Esophagus mucosa (tissue), 1 donor: ENCODE measurements around the gene BSG. TPM values are rescaled to one million over a fixed set of nuclear protein-coding genes. Genes with fewer than 3 reads are reported as not detected.

Source experiments
- ATAC-seq: fragments of 200-7000 bp; cut with Tn5 transposase; one replicate; pipeline ENCODE4 v1.9.1; 2020
- total RNA-seq: library from RNA; stranded (reverse); gene quantifications from one replicate; pipeline ENCODE4 v1.2.4, GENCODE V29; 2023
- donor health status: DM: yes; HTN: yes; CAD: no.

BSG gene
- total RNA-seq, 1 donor from 2014 or later, result 320 TPM

- no peak for ATAC-seq
These were observed 31.3 kb upstream of the BSG start for GRCh38 chr19:540867-541637.

- no peak for ATAC-seq
These were observed 30.7 kb upstream of the BSG start for GRCh38 chr19:541699-542098.

DNA sequence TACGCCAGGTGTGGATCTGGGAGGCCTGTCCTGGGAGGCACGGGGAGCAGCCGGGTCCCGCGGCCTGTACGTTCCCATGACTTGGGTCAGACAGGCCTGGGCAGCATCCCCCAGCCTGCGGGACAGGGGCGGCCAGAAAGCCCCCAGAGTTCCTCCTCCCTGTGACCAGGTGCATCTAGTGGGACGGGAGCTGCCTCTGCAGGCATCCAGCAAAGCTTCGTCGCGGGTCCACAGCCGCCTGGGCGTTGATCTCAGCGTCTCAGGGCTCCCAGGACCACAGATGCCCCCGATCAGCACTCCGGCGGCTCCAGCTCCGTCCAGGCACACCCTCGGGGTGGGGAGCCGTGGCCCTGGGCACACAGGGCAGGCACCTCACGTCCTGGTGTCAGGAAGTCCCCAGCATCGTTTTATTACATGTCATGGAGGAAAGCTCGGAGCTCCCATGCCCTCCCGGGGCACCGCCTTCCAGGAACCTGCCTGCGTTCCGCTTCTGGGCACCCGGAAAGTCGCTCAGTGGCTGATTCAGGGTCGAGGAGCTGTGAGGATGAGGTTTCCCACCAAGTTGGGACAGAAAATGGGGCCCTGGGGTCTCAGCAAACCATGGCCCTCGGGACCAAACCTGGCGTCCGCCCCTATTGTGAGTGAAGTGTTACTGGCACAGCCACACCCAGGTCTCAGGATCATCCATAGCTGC is 30.1 kb upstream of the BSG start:
- ATAC-seq, result no peak

DNA sequence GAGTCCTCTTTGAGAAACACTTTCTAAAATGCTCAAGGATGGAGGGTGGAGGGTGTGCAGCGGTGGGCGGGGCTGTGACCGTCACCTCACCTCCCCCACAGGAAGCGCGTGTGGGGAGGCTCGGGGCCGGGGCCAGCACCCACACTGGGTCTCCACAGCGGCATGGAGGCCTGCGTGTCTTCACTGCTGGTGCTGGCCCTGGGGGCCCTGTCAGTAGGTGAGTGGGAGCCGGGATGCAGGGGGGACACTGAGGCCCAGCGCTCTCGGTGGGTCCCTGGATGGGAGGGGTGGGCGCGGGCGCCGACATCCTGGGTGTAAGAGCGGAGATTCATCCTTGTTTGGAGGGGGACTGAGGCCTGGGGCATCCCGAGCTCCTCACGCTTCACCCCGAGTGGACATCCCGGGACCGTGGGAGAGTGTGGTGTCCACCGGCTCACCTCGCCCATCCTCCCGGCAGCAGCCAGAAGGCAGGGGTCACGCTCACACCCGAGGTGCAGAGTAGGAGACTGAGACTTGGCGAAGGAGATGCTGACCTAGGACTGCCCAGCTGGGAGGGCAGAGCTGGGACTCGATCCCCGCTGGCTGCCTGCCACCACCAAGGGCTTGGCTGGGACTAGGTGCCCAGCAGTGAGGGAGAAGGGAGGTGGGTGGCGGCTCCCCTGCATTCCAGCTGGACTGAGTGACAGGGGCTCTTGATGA is 28.3 kb upstream of the BSG start, which contains the start of gene GZMM:
Gene GZMM (plus strand): TSS at position 144 of the 699 bp plus-strand sequence. CDS start 19 bp downstream, at position 163.
- ATAC-seq, result peak; percentile 24

DNA sequence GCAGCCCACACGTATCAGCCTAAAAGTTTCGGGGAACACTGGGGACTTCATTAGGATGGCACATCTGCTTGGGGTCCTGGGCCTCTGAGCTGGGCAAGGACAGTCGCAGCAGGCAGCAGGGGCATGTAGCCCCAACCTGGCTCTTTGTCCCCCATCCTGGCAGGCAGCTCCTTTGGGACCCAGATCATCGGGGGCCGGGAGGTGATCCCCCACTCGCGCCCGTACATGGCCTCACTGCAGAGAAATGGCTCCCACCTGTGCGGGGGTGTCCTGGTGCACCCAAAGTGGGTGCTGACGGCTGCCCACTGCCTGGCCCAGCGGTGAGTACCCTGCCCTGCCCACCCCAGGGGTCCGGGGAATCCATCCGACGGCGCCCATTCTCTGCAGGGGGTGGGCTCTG is 25.3 kb upstream of the BSG start:
- no peak for ATAC-seq

GRCh38 chr19:547836-548720 is 24.3 kb upstream of the BSG start:
- no peak for ATAC-seq

GRCh38 chr19:548886-549830 is 23.2 kb upstream of the BSG start:
- no peak for ATAC-seq

GRCh38 chr19:554817-555216 is 17.6 kb upstream of the BSG start:
- no peak for ATAC-seq

- ATAC-seq, result no peak
These were observed 17.0 kb upstream of the BSG start for GRCh38 chr19:555474-555808.

GRCh38 chr19:556611-557382 is 15.6 kb upstream of the BSG start:
- ATAC-seq, result no peak

GRCh38 chr19:558770-559439 is 13.5 kb upstream of the BSG start:
- ATAC-seq, result no peak

DNA sequence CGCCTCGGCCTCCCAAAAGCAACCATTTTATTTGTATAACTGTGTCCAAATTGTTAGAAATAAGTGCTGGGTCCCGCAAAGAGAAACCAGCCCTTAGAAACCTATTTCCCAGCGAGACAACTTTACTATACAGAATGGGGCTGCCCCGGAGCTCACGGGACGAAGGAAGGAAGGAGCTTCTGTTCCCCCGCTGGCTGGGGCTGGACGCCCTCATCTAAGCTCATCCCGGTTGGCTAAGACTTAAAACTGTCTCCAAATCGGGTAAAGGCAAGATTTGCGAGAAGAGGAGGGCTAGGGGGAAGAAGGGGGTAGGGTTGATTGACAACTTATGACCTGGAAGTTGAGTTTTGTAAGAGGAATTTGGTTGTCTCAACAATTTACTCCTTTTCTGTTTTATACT is 12.3 kb upstream of the BSG start:
- ATAC-seq, result no peak

- no peak for ATAC-seq
These were observed 6.0 kb upstream of the BSG start for GRCh38 chr19:566403-566802.

DNA sequence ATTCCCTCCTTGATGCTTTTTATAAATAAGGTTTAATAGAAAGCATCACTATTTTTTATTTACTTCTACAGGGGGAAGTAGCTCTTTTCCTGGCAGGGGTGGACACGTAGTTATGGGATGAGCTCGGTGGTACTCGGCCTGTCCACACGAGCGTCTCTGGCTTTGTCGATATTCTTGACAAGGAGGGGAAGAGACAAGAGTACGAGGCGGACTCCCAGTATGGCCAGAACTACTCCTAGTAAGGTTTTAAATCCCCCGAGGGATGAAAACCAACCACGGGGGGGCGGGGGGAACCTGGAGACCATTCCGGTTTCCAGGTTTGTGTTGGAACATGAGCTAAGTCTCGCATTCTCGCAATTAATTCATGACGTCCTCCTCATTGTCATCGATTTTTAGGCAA is 5.6 kb upstream of the BSG start:
- no peak for ATAC-seq

- ATAC-seq, result no peak
These were observed 5.0 kb upstream of the BSG start for GRCh38 chr19:567296-567900.

DNA sequence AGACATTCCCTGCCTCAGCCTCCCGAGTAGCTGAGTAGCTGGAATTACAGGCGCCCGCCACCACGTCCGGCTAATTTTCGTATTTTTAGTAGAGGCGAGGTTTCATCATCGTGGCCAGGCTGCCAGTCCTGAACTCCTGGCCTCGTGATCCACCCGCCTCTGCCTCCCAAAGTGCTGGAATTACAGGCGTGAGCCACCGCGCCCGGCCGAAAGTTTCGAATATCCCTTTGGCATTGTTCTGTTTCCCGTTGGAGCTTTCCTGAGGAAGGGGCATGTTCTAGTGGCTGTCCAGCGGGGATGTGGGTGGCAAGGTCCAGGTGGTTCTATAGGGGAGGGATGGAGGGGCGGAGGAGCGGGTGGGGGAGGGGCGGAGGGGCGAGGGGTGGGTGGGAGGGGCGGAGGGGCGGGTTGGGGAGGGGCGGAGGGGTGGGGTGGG is 2.1 kb upstream of the BSG start:
- ATAC-seq, result no peak

- peak; percentile 5 for ATAC-seq
These were observed 1.3 kb upstream of the BSG start for GRCh38 chr19:570937-571565.

GRCh38 chr19:571566-571974 is 826 bp upstream of the BSG start:
- no peak for ATAC-seq
